Measurements from ENCODE around the gene UNC5A.

UNC5A gene

DNA sequence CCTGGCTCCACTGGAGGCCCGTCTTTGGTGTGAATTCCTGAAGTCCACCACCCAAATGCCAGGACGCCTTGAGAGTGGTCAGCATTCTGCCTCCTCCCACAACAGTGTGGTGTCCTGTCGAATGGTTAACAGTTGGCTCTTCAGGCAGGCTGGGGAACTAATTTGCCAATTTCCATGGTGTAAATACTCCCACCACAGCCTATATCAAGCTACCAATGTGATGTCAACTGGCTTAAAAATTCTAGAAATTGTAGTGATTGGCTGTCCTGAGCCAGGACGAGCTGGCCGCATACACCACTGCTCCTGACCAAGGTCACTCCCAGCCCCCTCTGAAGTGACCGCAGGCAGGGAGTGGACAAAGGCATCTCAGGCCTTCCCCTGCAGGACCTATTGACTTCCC lies 11.1 kb downstream of the UNC5A start:
- no peak for DNase-seq (ENCODE audit: low spot score)

DNA sequence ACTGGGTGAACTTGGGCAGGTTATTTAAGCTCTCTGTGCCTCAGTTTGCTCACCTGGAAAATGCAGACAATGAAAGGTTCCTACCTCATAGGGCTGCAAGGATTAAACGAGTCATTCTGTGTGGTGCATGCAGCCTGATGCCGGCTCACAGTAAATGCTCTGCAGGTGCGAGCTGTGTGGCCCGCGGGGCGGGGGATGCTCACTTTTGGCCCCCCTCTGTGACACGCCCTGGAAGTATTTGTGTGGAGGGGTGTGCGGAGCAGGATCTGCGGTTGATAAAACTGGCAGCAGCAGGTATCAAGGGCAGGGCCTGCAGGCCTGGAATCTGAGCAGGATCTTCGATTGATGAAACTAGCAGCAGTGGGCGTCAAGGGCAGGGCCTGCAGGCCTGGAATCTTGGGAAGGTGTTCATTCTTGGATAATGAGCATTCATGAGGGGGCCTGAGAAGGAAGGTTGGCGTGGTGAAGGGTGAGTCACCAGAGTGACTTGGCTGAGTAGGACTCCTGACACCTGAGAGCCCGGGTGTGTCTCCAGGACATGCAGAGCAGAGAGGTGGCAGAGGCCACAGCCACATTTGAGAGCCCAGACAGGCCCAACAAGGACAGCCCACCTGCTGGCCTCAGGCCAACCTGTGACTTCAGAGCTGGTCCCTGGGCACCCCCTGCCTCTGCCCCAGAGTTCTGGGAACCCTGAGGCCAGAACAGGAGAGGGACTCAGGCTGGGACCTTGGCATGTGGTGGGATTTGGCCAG lies 11.9 kb downstream of the UNC5A start:
- DNase-seq (ENCODE audit: low spot score) = peak; percentile 96

DNA sequence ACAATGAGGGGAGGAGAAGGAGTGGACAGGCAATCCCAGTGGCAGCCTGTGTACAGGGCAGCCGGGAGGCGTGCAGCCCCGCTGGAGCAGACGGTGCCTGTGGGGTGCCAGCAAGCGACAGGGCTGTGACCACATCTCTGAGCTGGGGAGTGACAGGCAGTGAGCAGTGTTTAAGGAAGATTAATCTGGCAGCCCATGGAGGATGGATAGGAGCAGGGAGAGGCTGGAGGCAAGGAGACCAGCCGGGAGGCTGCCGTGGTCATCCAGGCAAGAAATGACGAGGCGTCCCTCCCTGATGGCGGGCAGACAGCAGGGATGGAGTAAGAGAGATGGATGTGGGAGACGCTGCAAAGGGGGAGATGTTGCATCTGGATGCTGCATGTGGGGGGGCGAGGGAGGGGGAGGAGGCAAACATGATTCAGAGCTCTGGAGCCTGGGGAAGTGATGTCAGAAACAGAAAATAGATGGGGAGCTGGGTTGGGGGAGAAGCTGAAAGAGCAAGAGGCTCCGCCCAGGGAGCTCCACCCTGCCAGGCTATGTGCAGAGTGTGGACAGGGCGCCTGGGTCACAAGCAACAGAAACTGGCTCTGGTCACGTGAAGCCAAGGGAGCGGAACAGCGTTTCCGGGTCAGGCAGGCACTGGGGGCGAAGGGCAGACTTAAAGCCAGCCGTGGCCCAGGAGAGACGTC lies 12.6 kb downstream of the UNC5A start:
- peak; percentile 85 for DNase-seq (ENCODE audit: low spot score)

DNA sequence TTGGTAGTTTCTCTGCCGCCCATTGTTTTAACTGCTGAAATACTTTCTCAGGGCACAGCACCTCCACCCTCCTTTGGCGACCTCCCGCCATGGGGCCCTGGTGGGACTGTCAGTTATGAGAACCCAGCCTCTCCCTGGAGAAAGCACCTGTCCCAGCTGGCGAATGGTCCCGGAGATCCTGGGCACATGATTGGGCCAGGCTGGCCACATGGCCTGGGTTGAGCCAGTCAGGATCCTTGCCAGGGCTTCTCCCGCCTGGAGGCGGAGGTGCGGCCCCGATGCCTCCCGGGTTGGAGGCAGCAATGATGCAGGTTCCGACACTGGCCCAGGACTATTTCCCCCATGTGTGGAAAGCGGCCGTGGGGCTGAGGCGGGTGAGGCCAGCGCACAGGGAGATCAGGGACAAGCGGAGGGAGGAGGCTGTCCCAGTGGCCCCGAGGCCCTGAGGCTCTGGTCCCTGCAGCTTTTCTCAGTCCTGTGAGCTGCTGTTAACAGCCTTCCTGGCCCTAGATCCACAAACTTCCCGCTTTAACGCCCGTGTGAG lies 13.6 kb downstream of the UNC5A start:
- no peak for DNase-seq (ENCODE audit: low spot score)

DNA sequence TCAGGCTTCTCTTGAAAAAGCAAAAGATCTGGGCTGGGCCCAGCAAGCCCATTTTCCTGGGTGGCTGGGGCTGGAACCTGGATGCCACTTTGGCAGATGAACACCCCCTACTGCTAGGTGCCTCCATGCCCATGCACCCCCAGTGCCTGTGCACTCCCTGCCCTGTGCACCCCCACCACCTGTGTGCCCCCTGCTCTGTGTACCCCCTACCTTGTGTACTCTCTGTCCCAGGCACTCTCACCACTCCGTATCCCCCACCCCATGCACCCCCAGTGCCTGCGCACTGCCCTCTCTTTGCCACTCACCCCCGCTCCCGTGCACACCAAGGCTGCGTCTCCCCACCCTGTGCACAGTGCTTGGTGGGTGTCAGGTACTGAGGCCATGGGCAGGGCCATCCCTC lies 14.2 kb downstream of the UNC5A start:
- DNase-seq (ENCODE audit: low spot score) = no peak

DNA sequence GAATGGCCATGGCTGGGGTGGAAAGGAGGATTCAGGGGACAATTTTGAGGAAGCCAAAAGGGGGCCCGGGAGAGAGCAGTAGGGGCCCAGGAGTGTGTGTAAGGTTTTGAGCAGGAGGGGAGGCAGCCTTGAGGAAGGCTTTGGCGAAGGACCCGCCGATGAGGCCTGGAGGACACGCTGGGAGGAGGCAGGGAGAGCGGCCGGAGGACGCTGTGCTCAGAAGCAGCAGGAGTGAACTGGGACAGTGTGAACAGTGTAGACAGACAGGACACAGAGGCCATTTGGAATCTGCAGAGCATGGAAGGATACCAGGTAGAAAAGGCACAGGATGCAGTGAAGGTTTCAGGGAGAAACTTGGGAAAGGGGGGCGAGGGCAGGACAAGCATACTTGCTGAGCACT lies 14.9 kb downstream of the UNC5A start:
- DNase-seq (ENCODE audit: low spot score) = no peak

DNA sequence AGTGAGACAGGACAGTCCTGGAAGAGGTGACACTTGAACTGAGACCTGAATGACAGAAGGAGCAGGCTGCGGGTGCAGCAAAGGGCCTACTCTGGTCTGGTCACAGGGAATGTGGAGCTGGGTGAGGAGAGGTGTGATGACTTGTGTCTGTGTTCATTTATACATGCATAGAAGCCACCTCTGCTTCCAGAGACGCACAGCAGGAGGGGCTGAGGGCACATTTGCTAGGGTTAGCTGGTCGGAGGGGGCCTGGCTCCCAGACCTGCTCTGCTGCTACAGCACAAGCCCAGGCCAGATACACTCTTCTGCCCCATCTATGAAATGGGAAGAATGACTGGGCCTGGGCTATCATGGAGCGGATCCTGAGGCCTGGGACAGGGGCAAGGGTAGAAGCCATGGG lies 15.6 kb downstream of the UNC5A start:
- DNase-seq (ENCODE audit: low spot score) = no peak

DNA sequence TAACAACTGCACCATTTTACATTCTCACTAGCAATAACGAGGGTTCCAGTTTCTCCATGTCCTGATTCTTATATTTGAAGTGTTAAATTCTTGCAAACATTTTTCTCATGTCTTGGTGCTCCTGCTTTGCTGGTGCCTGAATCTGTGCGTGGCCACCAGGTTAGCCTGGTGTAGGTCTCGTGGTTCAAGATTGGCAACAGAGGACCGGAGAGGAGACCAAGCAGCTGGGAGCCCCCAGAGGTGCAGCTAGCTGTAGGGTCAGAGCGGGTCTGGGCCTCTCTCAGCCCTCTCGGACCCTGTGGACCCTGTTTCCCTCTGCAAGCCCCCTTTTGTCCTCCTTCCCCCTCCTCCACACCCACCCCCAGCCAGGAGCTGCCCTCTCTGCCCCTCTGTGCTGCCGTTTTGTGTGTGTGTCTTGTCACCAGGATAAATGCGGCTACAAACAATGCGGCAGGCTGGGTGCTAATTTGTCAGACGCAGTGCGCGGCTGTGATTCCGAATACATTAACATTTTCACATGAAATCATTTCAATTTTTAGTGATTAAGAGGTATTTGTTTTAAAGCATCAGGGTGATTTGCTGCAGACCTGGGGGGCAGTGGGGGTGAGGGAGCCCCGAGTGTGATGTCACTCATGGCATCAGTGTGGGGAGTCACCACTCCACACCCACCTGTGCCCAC lies 17.5 kb downstream of the UNC5A start:
- DNase-seq (ENCODE audit: low spot score) = no peak

DNA sequence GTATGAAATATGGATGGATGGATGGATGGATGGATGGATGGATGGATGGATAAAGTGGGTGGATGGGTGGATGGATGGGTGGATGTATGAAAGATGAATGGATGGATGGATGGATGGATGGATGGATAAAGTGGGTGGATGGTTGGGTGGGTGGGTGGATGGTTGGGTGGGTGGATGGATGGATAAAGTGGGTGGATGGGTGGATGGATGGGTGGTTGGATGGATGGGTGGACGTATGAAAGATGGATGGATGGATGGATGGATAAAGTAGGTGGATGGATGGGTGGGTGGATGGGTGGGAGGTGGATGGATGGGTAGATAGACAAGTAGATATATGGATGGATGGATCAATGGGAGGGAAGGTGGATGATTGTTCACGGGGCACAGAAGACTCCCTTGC lies 19.0 kb downstream of the UNC5A start:
- DNase-seq (ENCODE audit: low spot score) = no peak

DNA sequence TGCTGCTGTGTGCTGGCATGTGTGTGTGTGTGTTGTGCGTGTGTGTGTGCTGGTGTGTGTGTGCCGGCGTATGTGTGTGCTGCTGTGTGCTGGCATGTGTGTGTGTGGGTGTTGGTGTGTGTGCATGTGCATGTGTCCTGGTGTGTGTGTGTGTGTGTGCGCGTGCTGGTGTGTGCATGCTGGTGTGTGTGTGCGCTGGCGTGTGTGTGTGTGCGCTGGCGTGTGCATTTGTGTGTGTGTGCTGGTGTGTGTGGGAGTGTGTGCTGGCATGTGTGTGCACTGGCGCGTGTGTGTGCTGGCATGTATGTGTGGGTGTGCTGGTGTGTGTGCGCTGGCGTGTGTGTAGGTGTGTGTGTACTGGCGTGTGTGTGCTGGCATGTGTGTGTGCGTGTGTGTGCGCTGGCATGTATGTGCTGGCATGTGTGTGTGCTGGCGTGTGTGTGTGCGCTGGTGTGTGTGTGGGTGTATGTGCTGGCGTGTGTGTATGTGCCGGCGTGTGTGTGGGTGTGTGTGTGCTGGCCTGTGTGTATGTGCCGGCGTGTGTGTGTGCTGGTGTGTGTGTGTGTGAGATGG lies 20.1 kb downstream of the UNC5A start:
- no peak for DNase-seq (ENCODE audit: low spot score)

DNA sequence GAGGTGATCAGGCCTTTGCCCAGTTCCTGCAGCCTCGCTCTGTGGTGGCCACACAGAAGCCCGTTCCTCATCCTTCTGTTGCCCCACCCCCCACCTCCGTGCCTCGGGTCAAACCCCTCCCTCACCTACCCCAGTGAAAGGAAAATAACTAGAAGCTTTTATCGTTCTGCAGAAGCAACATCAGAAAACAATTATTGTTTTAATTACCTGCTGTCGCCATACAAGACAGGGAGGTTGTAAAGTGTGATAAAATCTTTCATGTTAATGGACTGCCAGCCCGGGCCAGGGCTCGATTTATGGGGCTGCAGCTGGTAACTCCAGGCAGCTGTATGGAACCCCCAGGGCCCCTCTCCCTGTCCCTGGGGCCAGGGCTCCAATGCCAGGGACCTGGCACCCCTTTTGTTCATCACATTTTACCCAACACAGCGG lies 20.6 kb downstream of the UNC5A start:
- DNase-seq (ENCODE audit: low spot score) = no peak

DNA sequence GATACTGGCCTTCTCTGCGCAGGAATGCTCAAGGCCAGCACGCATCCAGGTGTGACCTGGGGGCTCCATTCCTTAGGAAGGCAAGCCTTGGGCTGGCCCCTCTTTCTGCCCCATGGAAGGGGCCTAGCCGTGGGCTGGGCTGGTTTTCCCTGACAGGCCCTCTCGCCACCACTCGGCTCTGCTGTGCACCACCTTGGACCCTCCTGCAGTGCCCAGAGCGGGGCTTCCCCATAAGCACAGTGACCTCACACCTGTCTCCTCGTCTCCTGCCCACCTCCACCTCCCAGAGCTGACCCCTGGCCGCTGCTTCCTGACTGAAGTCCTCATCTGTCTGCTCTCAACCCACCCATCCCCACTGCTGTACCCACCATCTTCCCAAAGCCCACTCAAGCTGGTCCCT lies 21.1 kb downstream of the UNC5A start:
- DNase-seq (ENCODE audit: low spot score) = no peak

DNA sequence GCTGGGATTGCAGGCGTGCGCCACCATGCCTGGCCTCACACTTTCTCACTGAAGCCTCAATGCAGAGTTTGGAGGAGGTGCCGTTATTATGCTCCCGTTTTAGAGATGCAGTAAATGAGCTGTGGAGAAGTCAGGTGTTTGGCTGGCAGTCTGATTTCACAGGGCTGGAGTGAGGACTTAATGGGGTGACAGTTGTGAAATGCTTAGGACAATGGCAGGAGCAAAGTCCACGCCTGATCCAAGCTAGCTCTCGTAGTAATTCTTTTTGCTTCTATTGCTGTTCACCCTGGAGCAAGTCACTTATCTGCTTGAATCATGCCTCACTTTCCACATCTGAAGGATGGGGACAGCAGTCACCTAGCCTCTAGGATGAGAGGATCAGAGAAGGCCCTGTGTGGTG lies 21.8 kb downstream of the UNC5A start:
- no peak for DNase-seq (ENCODE audit: low spot score)

DNA sequence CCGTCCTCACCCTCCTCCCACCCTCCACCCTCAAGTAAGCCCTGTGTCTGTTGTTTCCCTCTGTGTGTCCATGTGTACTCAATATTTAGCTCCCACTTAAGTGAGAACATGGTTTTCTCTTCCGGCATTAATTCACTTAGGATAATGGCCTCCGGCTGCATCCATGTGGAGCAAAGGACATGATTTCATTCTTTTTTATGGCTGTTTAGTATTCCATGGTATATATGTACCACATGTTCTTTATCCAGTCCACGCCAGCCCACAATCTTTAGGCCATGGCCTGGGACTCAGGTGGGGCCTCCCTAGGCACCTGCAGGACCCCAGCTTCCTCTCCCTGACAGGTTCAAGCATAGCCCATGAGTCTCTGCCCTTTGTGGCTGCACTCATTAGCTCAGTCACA lies 22.9 kb downstream of the UNC5A start:
- no peak for DNase-seq (ENCODE audit: low spot score)

DNA sequence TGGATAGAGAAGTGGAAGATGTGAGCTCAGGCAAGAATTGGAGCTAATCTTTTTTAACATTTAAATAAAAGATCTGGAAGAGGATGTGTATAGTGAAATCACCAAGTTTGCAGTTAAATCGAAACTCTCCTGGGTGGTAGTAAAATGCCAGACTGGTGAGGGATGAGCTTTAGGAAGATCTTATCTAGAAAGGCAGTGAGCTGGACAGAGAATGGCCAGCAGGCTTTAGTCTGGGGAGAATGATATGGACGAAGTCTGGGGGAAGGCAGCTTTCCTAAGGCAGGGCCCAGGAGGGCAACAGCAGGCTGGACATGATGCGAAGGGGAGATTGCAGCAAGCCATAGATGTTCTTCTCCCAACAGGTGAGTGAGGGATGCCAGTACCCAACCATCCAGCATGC lies 25.6 kb downstream of the UNC5A start:
- no peak for DNase-seq (ENCODE audit: low spot score)

DNA sequence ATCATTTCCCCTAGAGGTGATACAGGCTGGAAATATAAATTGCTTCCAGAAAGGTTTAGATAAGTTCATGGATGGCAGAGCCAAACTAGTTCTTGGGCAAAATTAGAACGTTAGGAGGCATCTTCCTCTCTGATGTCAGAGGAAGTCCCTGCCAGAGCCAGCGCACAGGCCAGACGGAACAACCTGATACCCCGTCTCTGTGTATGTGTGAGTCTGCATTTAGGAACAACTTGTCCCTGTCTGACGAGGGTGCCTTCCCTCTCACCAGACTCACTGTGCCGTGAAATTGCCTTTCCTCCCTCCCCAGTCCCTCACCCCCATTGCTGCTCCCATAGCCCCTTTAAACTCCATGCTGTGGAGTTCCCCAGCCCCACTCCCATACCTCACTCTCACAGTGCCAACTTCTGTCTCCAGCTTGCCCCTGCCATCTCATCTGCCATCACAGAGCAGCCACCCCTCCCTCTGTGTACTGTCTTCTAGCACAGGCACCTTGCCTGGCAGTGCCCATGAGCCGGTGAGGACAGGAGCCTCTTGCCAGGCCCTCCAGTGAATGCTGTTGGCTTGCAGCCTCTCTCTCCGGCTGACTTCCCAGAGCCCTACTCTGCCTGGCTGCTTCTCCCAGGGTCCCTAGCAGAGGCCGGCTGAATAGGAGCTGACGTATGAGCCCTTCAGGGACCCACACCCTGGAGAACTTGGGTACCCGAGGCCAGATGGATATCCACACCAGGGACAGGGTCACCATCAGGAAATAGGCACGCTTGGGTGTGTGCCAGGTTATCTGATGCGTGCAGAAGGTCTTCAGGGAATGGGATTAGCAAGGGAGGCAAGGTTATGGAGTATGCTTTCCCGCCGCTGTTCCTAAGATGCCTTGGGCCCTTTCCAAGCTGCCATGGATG lies 26.7 kb downstream of the UNC5A start:
- no peak for DNase-seq (ENCODE audit: low spot score)

DNA sequence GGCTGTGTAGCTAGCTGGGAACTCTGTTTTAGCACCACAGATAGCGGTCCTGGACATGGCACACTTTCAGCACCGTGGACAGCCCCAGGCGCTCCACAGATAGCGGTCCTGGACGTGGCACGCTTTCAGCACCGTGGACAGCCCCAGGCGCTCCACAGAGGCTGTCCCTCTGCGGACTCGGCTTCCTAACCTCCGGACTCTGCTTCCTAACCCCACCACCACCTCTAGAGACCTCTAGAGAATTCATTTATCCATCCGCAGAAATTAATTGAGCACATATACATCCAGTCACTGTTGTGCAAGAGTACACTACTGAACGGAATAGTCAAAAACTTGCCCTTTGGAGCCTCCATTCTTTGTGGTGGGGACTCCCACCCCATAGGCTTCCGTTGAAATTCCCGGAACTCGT lies 27.4 kb downstream of the UNC5A start:
- DNase-seq (ENCODE audit: low spot score) = peak; percentile 81

DNA sequence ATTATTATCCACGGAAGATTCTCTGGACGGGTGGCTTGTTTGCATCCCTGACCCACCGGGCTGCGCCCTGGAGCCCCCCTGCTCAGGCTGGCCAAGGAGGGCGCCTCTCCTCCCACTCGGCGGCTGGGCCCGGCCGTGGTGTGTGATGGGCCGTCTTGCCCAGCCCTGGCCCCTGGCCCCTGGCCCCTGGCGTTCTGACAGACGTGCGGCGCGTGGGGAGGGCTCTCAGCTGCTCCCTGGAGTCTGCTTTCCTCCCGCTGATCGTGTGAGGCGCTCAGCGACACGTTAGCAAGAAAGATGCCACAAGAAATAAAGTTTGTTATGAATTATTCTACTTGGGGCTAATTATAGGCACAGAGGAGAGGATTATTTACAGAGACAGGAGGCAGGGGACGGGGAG lies 33.3 kb downstream of the UNC5A start:
- no peak for DNase-seq (ENCODE audit: low spot score)

DNA sequence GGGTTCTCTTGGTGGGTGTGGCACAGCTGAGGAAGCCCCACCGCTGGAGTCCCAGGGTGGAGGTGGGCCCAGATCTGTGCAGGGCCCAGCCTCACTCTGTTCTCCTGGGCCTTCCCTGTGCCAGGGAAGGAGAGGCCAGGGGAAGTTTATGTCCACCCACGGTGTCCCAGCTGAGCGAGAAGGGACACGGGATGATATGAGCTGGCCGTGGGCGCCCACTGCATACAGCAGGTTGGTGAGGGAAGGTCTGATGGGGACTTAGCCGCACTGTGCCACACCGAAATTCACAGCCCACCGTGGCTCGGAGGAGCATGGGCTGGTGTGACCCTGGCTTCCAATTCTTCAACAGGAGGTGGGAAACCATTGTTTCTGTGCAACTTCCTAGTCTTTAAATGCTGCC lies 33.9 kb downstream of the UNC5A start:
- no peak for DNase-seq (ENCODE audit: low spot score)

DNA sequence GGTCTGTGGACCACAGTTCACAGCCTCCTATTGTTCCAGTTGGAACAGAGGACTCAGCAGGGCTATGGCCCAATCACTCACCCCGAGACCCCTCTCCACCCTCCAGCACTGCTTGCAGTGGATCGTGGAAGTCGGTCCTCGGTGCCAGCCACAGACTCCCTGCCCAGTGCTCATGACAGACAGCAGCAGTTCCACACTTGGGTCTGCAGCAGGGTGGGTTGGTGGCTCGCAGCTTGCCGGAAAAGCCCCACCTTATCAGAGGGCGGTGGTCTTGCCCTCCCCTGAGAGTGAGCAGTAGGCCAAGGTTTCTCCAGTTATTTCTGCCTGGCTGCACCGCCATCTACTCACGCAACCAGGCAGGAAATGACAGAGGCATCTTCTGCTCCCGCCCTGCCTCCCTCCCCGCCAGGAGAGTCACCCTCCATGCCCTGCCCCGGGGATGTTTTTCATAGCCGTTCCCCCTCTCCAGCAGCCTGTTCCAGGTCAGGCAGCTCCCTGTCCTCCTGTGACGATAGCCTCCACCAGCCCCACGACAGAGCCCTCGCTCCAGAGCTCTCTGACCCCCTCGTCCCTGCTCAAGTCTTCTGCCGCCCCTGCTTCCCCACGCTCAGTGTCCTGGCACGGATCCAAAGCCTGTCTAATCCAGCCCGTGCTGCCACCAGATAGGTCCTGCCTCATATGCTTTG lies 34.5 kb downstream of the UNC5A start:
- DNase-seq (ENCODE audit: low spot score) = peak; percentile 79

DNA sequence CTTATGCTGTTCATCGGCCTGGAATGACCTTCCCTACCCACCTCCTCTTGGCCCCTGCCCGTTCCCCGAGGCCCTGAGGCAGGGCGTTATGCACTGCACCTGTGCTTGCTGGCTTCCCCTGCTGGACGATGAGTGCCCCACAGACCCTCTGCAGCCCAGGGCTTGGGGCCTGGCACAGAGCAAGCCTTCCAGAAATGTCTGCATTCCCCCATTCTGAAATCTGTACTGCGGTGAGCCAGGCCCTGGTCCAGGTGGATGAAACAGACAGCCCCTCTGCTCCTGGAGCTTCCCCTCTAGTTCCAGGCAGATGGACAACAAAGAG lies 35.0 kb downstream of the UNC5A start:
- DNase-seq (ENCODE audit: low spot score) = no peak
